HPDE6-E6E7 (cell line): ENCODE data around the gene BAIAP2L1.

ENCODE experiments used
- DNase-seq: peaks from one replicate; pipeline ENCODE4 v3.0.0; 2011; ENCODE audit warnings: missing footprints; ENCODE audit errors: extremely low spot score

The BAIAP2L1 gene

DNA sequence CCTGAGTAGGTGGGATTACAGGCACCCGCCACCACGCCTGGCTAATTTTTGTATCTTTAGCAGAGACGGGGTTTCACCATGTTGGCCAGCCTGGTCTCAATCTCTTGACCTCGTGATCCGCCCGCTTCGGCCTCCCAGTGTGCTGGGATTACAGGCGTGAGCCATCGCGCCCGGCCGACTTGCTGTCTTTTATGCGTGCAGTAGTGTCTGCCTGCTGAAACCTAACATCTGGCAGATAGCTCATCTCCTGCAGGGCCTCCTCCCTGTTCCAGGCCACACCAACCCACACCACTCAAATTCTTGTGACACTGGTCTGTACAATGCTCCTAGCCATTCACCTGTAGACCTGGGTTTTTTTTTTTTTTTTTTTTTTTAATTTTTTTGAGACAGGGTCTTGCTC, 41.5 kb downstream of the BAIAP2L1 start:
- DNase-seq: no peak

DNA sequence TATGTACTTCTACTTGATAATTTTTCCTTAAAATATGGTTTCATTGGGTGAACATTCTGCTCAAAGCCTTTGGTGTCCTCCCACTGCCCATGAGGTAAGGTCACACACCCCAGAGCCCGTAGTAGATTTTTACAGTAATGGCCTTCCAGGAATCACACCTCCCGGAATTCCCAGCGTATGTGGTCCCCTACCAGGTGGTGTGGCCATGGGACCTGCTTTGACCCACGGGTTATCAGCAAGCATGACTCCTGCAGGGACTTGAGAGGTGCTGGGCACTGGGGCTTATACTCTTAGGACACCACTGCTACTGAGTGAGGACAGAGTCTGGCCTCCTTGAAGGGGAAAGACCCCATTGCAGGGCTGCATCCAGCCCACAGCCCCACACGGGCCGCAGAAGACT, 42.2 kb downstream of the BAIAP2L1 start:
- no peak for DNase-seq

DNA sequence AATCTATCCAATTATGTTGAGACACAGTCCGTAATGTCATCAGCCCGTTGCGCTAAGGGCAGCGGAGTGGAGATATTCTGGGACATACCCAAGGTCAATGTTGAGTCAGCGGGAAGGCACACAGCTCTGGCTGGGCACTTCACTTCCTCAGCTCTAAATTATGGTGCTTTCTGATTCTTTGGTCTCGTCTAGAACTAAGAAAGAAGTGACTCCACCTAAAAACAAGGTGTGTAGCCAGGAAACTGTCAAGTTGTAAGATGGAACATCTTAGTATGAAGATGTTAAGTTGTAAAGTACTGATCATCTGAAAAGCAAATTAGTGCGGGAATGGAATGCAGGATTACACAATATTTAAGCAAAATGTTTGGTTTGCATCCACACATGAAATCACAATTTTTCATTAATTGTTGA, 43.1 kb downstream of the BAIAP2L1 start:
- DNase-seq: no peak

DNA sequence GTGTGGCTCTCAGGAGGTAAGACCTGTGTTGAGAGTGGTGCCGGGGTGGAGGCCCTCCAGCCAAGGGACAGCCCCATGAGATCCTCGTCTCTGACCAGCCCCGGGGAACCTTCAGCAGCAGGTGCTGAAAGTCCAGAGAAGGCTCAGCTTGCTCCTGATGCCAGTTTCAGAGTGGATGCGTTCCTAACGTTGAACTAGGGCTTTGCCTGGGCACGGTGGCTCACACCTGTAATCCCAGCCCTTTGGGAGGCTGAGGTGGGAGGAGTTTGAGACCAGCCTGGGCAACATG, 45.7 kb downstream of the BAIAP2L1 start:
- no peak for DNase-seq

DNA sequence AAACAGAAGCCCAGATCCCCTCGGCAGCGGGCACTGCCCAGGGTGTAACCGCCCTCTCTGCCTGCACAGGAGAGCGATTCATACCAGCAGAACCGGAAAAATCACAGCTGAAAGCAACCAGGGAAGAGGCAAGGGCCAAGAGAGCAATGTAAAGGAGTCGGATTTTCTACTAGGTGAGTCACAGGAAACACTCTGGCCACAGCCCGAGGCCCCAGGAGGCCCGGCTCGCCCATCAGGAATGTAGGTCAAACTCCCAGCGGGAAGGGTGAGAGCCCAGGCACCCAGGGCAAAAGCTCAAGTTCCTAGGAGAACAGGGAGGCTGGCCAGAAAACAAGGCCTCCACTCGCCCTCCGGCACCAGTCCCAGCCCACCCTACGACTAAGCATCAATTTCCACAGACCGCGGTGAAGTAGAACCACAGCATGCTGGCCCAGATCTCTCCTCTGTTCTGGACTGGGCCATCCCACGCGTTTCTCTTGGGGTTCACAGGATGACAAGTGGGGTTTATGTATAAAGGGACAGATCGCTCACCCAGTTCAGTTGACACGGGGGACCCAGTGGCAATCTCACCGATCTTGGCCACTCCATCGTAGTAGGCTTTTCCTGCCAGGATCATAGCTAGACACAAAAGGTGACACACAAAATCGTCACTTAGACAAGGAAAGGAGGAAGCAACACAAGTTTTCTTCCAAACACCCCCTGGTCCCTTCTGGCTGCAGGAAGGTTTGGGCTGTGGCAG, 46.2 kb downstream of the BAIAP2L1 start:
- peak; percentile 88 for DNase-seq

- DNase-seq: no peak
Observed at GRCh38 chr7:98354052-98354451, 46.8 kb downstream of the BAIAP2L1 start.

DNA sequence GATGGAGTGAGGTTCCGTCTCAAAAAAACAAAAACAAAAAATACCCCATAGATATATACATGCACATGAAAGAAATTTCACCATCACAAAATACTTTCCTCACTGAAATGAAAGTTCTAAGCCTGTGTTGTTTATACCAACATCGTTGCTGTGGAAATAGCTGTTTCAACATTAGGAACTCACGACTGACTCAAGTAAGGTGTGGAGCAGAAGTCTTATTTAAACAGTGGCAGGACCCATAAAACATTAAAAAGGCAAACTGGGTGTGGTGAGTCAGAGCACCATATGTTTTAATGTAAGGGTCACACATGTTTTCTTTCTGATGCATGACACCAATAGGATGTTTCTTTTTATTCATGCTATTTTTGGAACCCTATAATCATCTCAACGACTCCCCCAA, 48.3 kb downstream of the BAIAP2L1 start:
- peak; percentile 84 for DNase-seq

DNA sequence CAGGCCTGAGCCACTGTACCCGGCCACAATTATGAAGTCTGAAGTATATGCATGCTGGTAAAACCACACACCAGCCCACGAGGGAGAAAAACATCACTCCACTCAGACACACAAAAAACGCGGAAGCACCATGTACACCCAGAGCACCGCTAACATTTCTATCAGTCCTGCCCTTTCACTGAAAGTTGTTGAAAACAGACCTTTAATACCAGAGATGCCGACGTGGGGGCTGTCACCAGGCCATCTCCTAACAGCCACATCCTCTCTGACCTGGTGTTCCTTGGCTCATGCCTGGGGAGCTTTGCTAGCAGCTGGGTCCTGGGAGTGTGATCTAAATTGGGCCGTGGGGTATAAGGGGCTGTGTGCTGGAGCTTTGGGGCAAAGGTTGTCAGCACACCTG, 49.8 kb downstream of the BAIAP2L1 start:
- DNase-seq: no peak

DNA sequence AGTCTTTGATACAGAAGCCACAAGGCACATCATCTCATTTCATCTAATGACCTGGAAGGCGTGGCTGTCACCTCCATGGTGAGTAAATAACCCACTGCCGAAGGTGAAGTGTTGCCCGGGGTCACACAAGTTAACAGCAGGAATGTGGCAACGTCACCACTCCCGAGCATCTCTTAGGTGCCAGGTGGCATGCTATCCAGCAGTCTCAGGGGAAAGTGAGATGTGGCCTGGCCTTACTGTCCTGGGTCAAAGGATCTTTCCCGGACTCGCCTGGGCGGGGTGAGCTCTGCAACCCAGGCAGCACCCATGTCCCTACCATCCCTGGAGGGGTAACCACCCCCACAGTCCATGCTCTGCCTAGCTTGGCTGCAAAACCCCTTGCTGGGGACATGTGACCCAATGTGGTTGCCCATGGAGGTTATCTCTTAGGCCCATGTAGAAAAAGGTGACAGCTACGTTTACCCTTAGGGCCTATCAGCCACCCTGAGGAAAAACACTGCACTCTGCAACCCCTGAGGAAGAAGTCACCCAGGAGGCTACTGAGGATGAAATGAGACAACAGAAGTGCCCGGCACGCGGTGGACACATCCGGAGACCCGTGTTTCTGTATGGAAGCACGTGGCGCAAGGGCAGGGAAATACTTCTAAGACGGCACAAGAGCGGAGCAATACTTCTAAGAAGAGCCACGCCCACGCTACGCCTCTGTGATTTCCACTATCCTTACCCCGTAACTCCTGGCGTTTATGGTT, 52.0 kb downstream of the BAIAP2L1 start:
- DNase-seq: no peak

GRCh38 chr7:98346515-98347069, 54.3 kb downstream of the BAIAP2L1 start:
- DNase-seq: no peak

GRCh38 chr7:98341106-98341505, 59.8 kb downstream of the BAIAP2L1 start:
- DNase-seq: no peak

DNA sequence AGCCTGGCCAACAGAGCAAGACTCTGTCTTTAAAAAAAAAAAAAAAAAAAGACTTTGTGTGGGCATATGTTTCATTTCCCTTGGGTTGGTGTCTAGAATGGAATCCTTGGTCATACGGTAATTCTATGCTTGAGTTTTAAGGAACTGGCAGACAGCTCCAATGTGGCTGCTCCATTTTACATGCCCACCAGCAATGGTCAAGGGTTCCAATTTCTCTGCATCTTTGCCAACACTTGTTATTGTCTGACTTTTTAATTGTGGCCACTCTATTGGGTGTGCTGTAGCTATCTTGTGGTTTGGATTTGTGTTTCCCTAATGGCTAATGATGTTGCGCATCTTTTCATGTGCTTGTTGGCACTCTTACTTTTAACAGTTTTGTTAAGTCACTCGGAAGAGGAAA, 61.8 kb downstream of the BAIAP2L1 start:
- no peak for DNase-seq

DNA sequence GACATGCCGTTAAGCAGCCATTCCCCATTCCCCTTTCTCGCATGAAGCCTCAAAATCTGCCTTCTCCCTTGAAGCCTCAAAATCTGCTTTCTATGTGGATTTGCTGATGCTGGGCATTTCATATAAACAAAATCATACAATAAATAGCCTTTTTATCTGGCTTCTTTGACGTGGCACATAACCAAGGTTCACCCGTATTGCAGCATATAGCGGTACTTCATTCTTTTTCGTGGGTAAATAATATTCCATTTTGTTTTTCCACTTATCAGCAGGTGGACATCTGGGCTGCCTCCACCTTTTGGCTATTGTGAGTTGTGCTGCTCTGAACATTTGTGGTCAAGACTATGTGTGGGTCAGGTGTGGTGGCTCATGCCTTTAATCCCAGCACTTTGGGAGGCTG, 62.4 kb downstream of the BAIAP2L1 start:
- no peak for DNase-seq

GRCh38 chr7:98335411-98335977, 65.4 kb downstream of the BAIAP2L1 start:
- no peak for DNase-seq

DNA sequence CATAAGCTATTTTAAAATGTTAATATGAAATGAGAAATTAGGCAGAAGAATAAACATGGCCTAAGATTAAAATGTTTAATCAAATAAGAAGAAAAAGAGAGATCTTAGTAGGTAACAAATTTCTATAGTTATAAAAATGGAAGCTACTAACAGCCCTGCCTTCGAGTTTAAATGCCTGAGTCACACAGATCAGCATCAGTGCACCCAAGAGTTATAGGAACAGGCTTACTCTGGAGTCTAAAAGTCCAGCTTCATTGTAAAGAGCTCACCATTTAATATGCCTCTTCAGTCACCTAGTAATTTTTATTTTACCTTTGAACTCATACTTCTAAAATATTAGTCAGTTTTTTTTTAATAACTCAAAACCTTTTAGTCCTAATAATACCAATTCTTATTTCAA, 66.8 kb downstream of the BAIAP2L1 start:
- no peak for DNase-seq

GRCh38 chr7:98330926-98331529, 69.9 kb downstream of the BAIAP2L1 start:
- no peak for DNase-seq

GRCh38 chr7:98329791-98330373, 71.0 kb downstream of the BAIAP2L1 start:
- no peak for DNase-seq

- no peak for DNase-seq
Observed at GRCh38 chr7:98329100-98329790, 71.6 kb downstream of the BAIAP2L1 start.

GRCh38 chr7:98324782-98325181, 76.1 kb downstream of the BAIAP2L1 start:
- no peak for DNase-seq

DNA sequence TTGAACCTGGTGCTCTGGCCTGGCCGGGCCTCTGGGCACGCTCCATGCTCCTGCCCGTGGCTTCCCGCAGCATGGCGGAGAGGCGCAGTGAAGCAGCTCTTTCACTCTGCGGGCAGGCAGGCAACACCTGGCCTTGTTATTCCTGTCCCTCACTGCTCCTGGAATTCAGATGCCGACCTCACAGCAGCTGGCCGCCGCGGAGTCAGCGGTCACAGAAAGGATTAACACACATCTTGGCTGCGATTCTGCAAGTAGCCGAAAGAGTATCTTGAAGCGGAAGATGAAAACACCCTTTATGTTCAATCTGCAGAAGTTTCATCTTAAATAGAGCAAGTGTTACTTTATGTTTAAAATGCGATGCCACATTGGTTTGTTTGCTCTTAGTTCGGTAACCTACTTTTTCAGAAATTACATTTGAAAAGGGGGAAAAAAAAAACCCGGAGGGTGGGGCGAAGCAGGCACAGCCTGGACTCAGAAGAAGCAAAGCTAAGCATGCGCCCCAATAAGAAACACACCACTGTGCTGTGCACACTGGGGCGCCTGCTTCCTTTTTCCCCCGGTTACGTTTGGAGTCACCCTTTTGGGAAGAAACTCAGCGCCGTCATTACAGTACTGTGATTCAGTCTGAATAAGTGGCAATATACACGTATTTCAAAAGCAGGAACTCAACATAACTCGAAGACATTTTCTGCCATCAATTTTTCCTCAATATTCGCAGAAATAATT, 77.1 kb downstream of the BAIAP2L1 start:
- no peak for DNase-seq
